Lower lobe of right lung (tissue), 2 donors: Measurements from ENCODE around the gene MGRN1. TPM values are rescaled to one million over a fixed set of nuclear protein-coding genes. Genes with fewer than 3 reads are reported as not detected.

ENCODE experiments used
- ATAC-seq, 2 donors: fragments of 200-7000 bp; cut with Tn5 transposase; one replicate each; pipeline ENCODE4 v1.9.1; 2020 to 2022; ENCODE audit warnings: mild to moderate bottlenecking in 2 of 2, moderate library complexity in 2 of 2
- DNase-seq: peaks from one replicate; pipeline ENCODE4 v3.0.0-alpha.2; 2020
- H3K27ac ChIP-seq: fragments of 200-600 bp; one replicate; pipeline ENCODE4 v1.8.0; 2022
- H3K27me3 ChIP-seq: fragments of 200-600 bp; one replicate; pipeline ENCODE4 v1.8.0; 2022; ENCODE audit warnings: low read depth
- H3K36me3 ChIP-seq: fragments of 200-600 bp; one replicate; pipeline ENCODE4 v1.8.0; 2022; ENCODE audit warnings: mild to moderate bottlenecking
- H3K4me1 ChIP-seq: fragments of 200-600 bp; one replicate; pipeline ENCODE4 v1.8.0; 2022
- H3K4me3 ChIP-seq: fragments of 200-600 bp; one replicate; pipeline ENCODE4 v1.8.0; 2022; ENCODE audit warnings: mild to moderate bottlenecking
- H3K9me3 ChIP-seq: fragments of 200-600 bp; one replicate; pipeline ENCODE4 v1.8.0; 2022
- CTCF ChIP-seq: fragments of 200-600 bp; IDR thresholded peaks from one replicate; pipeline ENCODE4 v1.8.0; 2022; ENCODE audit warnings: antibody characterized with exemption, mild to moderate bottlenecking
- intact Hi-C: fragments of 100-400 bp; cut with DNase I; formaldehyde crosslinking; loops from one replicate; pipeline ENCODE4 v1.11.0; 2022
- total RNA-seq: library from RNA; stranded (reverse); fragmentation: NEBNext Ultra II Directional; extraction: Animal tissue kit (Norgen Biotek cat#: 25700); gene quantifications from one replicate; pipeline ENCODE4 v1.2.1, GENCODE V29; 2021
- donor health status: DM: no; HTN: yes; CAD: no; lungs with severe emphysema.

Gene MGRN1
- total RNA-seq, 1 donor from 2014 or later: 75.7 TPM

- H3K4me3 ChIP-seq: peak overlapping the region; percentile 49
- H3K27me3 ChIP-seq: no peaks in the 10 kb centered on the region
- no peaks in the 10 kb centered on the region for H3K9me3 ChIP-seq
- H3K36me3 ChIP-seq: peaks cover 80% of the 10 kb centered on the region
- ATAC-seq (no peak), DNase-seq (peak; percentile 75)
- intact Hi-C loops: no loop called here
- peak overlapping the region; percentile 86 for H3K27ac ChIP-seq
- peaks cover 54% of the 10 kb centered on the region for H3K4me1 ChIP-seq
- no peak for TF ChIP-seq CTCF
Observed at GRCh38 chr16:4679156-4679849, 54.7 kb downstream of the MGRN1 start.

- Histone ChIP-seq H3K27me3 (no peaks in the 10 kb centered on the region), H3K36me3 (peaks cover 84% of the 10 kb centered on the region), H3K27ac (peak overlapping the region; percentile 86), H3K9me3 (no peaks in the 10 kb centered on the region), H3K4me1 (peaks cover 54% of the 10 kb centered on the region), H3K4me3 (peak overlapping the region; percentile 49)
- ATAC-seq (peak; percentile 76 to 79), DNase-seq (peak; percentile 92)
- TF ChIP-seq CTCF: no peak
- intact Hi-C loops: no loop called here
Observed at GRCh38 chr16:4679850-4680636, 55.4 kb downstream of the MGRN1 start.

GRCh38 chr16:4680673-4681470 is 56.2 kb downstream of the MGRN1 start:
- peaks cover 52% of the 10 kb centered on the region for H3K4me1 ChIP-seq
- peaks cover 84% of the 10 kb centered on the region for H3K36me3 ChIP-seq
- no peak for TF ChIP-seq CTCF
- peak overlapping the region; percentile 86 for H3K27ac ChIP-seq
- intact Hi-C loops: no loop called here
- no peaks in the 10 kb centered on the region for H3K9me3 ChIP-seq
- ATAC-seq: peak; percentile 4 to 35
- peak; percentile 58 for DNase-seq
- peak overlapping the region; percentile 49 for H3K4me3 ChIP-seq
- H3K27me3 ChIP-seq: no peaks in the 10 kb centered on the region

- intact Hi-C loops: no loop called here
- no peaks in the 10 kb centered on the region for H3K9me3 ChIP-seq
- no peak for ATAC-seq
- peak overlapping the region; percentile 11 for H3K27ac ChIP-seq
- peak; percentile 46 for DNase-seq
- no peaks in the 10 kb centered on the region for H3K27me3 ChIP-seq
- no peak overlapping the region for H3K4me3 ChIP-seq
- H3K4me1 ChIP-seq: peaks cover 46% of the 10 kb centered on the region
- no peak for TF ChIP-seq CTCF
- H3K36me3 ChIP-seq: peaks cover 84% of the 10 kb centered on the region
Observed at GRCh38 chr16:4681471-4682083, 57.0 kb downstream of the MGRN1 start.

GRCh38 chr16:4682084-4682591 is 57.5 kb downstream of the MGRN1 start:
- Histone ChIP-seq H3K27ac (no peak overlapping the region), H3K27me3 (no peaks in the 10 kb centered on the region), H3K9me3 (no peaks in the 10 kb centered on the region), H3K4me1 (peaks cover 41% of the 10 kb centered on the region), H3K4me3 (no peak overlapping the region), H3K36me3 (peaks cover 84% of the 10 kb centered on the region)
- no peak for TF ChIP-seq CTCF
- DNase-seq (no peak), ATAC-seq (no peak)
- intact Hi-C loops: no loop called here
